Right lobe of liver (tissue), 4 donors: ENCODE results near the gene HOXD8.

ENCODE experiments used
- POLR2A ChIP-seq: fragments of 450-650 bp; IDR thresholded peaks from one replicate; pipeline ENCODE4 v1.6.1; 2017; ENCODE audit warnings: antibody characterized with exemption, mild to moderate bottlenecking
- TF ChIP-seq, protein P1 (sequence below), 4 donors: fragments of 200-600 bp in 3 of 4; fragments of 450-650 bp in 1 of 4; IDR thresholded peaks; one replicate each; pipeline versions ENCODE4 v1.5.1 to v1.8.0; 2016 to 2022; ENCODE audit warnings: antibody characterized with exemption in 4 of 4, mild to moderate bottlenecking in 2 of 4
- donor health status: DM: no; HTN: no; CAD: no.
- donor health status: DM: no; HTN: no; CAD: no.
- donor health status: DM: no; HTN: yes; CAD: no.

GRCh38 chr2:176125772-176126054 is 3.8 kb upstream of the HOXD8 start:
- TF ChIP-seq, protein P1, sequence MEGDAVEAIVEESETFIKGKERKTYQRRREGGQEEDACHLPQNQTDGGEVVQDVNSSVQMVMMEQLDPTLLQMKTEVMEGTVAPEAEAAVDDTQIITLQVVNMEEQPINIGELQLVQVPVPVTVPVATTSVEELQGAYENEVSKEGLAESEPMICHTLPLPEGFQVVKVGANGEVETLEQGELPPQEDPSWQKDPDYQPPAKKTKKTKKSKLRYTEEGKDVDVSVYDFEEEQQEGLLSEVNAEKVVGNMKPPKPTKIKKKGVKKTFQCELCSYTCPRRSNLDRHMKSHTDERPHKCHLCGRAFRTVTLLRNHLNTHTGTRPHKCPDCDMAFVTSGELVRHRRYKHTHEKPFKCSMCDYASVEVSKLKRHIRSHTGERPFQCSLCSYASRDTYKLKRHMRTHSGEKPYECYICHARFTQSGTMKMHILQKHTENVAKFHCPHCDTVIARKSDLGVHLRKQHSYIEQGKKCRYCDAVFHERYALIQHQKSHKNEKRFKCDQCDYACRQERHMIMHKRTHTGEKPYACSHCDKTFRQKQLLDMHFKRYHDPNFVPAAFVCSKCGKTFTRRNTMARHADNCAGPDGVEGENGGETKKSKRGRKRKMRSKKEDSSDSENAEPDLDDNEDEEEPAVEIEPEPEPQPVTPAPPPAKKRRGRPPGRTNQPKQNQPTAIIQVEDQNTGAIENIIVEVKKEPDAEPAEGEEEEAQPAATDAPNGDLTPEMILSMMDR (IDR thresholded peaks at IDR 0.05) = no peak
- no peak for TF ChIP-seq POLR2A
